Prostate gland (tissue), 2 donors: ENCODE measurements around the gene SEC16B.

Experiments used
- CTCF ChIP-seq, 4 experiments: fragments of 200-600 bp in 2 of 4; fragments of 450-650 bp in 2 of 4; sonication (generic) in 2 of 4; IDR thresholded peaks; 1 replicate in 3 of 4; 2 replicates in 1 of 4; pipeline ENCODE4 v1.5.1; 2016 to 2019; ENCODE audit warnings: antibody characterized with exemption in 4 of 4, mild to moderate bottlenecking in 2 of 4, moderate library complexity in 2 of 4
- POLR2AphosphoS5 ChIP-seq: sonication (generic); formaldehyde crosslinking; IDR thresholded peaks from one replicate; pipeline ENCODE4 v1.6.1; 2017; ENCODE audit warnings: antibody characterized with exemption

- TF ChIP-seq POLR2AphosphoS5 (no peak), CTCF (IDR thresholded peaks at IDR 0.05) (no peak)
These were observed 9.4 kb upstream of the SEC16B start for GRCh38 chr1:177979272-177979671.
